GM23338 (cell line): Measurements from ENCODE around the gene TGFBI. TPM values are rescaled to one million over a fixed set of nuclear protein-coding genes. Genes with fewer than 3 reads are reported as not detected.

Source experiments
- ATAC-seq: fragments of 200-7000 bp; cut with Tn5 transposase; 3 replicates; pipeline ENCODE4 v1.9.1; 2020
- DNase-seq: peaks from one replicate; pipeline ENCODE4 v3.0.0-alpha.2; 2015; ENCODE audit warnings: low spot score
- H2AFZ ChIP-seq: fragments of 200-600 bp; sonication (generic); 2 replicates; pipeline ENCODE4 v1.8.0; 2016; ENCODE audit warnings: antibody characterized with exemption, mild to moderate bottlenecking, moderate library complexity
- H3F3A ChIP-seq: fragments of 200-600 bp; sonication (generic); replicated peaks from 2 replicates; pipeline ENCODE4 v1.8.0; 2017; ENCODE audit warnings: antibody characterized with exemption, mixed run types, low read depth
- H3K27ac ChIP-seq: fragments of 200-600 bp; sonication (generic); 2 replicates; pipeline ENCODE4 v1.6.1; 2016; ENCODE audit warnings: low read depth
- H3K27me3 ChIP-seq: fragments of 200-600 bp; sonication (generic); 2 replicates; pipeline ENCODE4 v1.8.0; 2016; ENCODE audit warnings: mild to moderate bottlenecking, mixed run types, moderate library complexity; ENCODE audit not compliant: insufficient read depth
- H3K36me3 ChIP-seq: fragments of 200-600 bp; sonication (generic); 2 replicates; pipeline ENCODE4 v1.8.0; 2016; ENCODE audit warnings: mild to moderate bottlenecking; ENCODE audit not compliant: insufficient read depth
- H3K4me1 ChIP-seq: fragments of 200-600 bp; sonication (generic); 2 replicates; pipeline ENCODE4 v1.8.0; 2016; ENCODE audit warnings: mild to moderate bottlenecking, moderate library complexity; ENCODE audit not compliant: insufficient read depth
- H3K4me2 ChIP-seq: fragments of 200-600 bp; sonication (generic); 2 replicates; pipeline ENCODE4 v1.7.1; 2017; ENCODE audit warnings: mixed run types
- H3K4me3 ChIP-seq: fragments of 200-600 bp; sonication (generic); 2 replicates; pipeline ENCODE4 v1.6.1; 2016; ENCODE audit warnings: mixed run types
- H3K79me2 ChIP-seq: fragments of 200-600 bp; sonication (generic); replicated peaks from 2 replicates; pipeline ENCODE4 v1.8.0; 2017; ENCODE audit warnings: mild to moderate bottlenecking; ENCODE audit not compliant: insufficient read depth
- H3K9me2 ChIP-seq: fragments of 200-600 bp; sonication (generic); 2 replicates; pipeline ENCODE4 v1.8.0; 2017; ENCODE audit not compliant: insufficient read depth
- H4K20me1 ChIP-seq: fragments of 200-600 bp; sonication (generic); replicated peaks from 2 replicates; pipeline ENCODE4 v1.8.0; 2017; ENCODE audit warnings: mild to moderate bottlenecking; ENCODE audit not compliant: insufficient read depth
- H3K27ac Mint-ChIP-seq: 2 replicates; pipeline ENCODE4 v1.8.0; 2020; ENCODE audit warnings: inconsistent platforms, mild to moderate bottlenecking, moderate library complexity, mixed read lengths
- H3K27me3 Mint-ChIP-seq: 3 replicates; pipeline ENCODE4 v1.8.0; 2022; ENCODE audit warnings: low read depth, mild to moderate bottlenecking, moderate library complexity, mixed read lengths, inconsistent platforms; ENCODE audit not compliant: insufficient read depth, poor library complexity
- H3K36me3 Mint-ChIP-seq: 3 replicates; pipeline ENCODE4 v1.8.0; 2021; ENCODE audit warnings: low read depth, mild to moderate bottlenecking, inconsistent platforms, moderate library complexity, mixed read lengths
- H3K4me1 Mint-ChIP-seq: 3 replicates; pipeline ENCODE4 v1.8.0; 2020; ENCODE audit warnings: mild to moderate bottlenecking, inconsistent platforms, mixed read lengths
- H3K4me3 Mint-ChIP-seq: 3 replicates; pipeline ENCODE4 v1.8.0; 2021; ENCODE audit warnings: moderate library complexity, mild to moderate bottlenecking, inconsistent platforms, mixed read lengths
- H3K9me3 Mint-ChIP-seq: 3 replicates; pipeline ENCODE4 v1.8.0; 2020; ENCODE audit warnings: moderate library complexity, mild to moderate bottlenecking, inconsistent platforms, mixed read lengths
- CREB1 ChIP-seq: fragments of 250-450 bp; sonication (Bioruptor Pico); IDR thresholded peaks from 2 replicates; pipeline ENCODE4 v1.5.0; 2020; ENCODE audit warnings: low read depth, mild to moderate bottlenecking, moderate library complexity
- EZH2 ChIP-seq: fragments of 200-600 bp; sonication (generic); IDR thresholded peaks from one replicate; pipeline ENCODE4 v1.8.0; 2017; ENCODE audit warnings: antibody characterized with exemption, mild to moderate bottlenecking, low read depth; ENCODE audit not compliant: unreplicated experiment
- EZH2phosphoT487 ChIP-seq: fragments of 200-600 bp; sonication (generic); IDR thresholded peaks from one replicate; pipeline ENCODE4 v1.8.1; 2018; ENCODE audit warnings: antibody characterized with exemption; ENCODE audit not compliant: unreplicated experiment
- JUNB ChIP-seq: IDR thresholded peaks from one replicate; pipeline ENCODE4 v1.6.1; 2016; ENCODE audit warnings: antibody characterized with exemption; ENCODE audit not compliant: unreplicated experiment
- NANOG ChIP-seq: IDR thresholded peaks from 2 replicates; pipeline ENCODE4 v1.6.1; 2016; ENCODE audit warnings: antibody characterized with exemption, borderline replicate concordance
- POLR2AphosphoS5 ChIP-seq: IDR thresholded peaks from 2 replicates; pipeline ENCODE4 v1.6.1; 2016; ENCODE audit warnings: antibody characterized with exemption, low read depth
- ZNF114 ChIP-seq: fragments of 250-450 bp; sonication (Bioruptor Pico); IDR thresholded peaks from 2 replicates; pipeline ENCODE4 v1.5.0; 2020; ENCODE audit warnings: mild to moderate bottlenecking, moderate library complexity
- ZNF331 ChIP-seq: fragments of 250-450 bp; sonication (Bioruptor Pico); IDR thresholded peaks from 2 replicates; pipeline ENCODE4 v1.5.0; 2020; ENCODE audit warnings: low read depth, mild to moderate bottlenecking, moderate library complexity
- polyA plus RNA-seq: library from polyadenylated mRNA; unstranded; fragments of >200 nt; fragmentation: Nextera tagmentation; extraction: Ambion mirVana; gene quantifications from 2 replicates; pipeline ENCODE4 v1.2.1, GENCODE V29; 2016
- total RNA-seq: library from RNA; depleted of rRNA; stranded (reverse); fragments of >200 nt; shearing (Covaris generic); gene quantifications from 2 replicates; pipeline ENCODE4 v1.2.3, GENCODE V29; 2014
- TF ChIP-seq, protein P1 (sequence below): IDR thresholded peaks from 2 replicates; pipeline ENCODE4 v1.6.1; 2016; ENCODE audit warnings: antibody characterized with exemption
- TF ChIP-seq, protein P2 (sequence below): IDR thresholded peaks from one replicate; pipeline ENCODE4 v1.6.1; 2018; ENCODE audit warnings: antibody characterized with exemption; ENCODE audit not compliant: unreplicated experiment

The TGFBI gene
- total and polyA plus RNA-seq, 2 experiments from 2014 or later = 8.9 to 9.4 TPM

DNA sequence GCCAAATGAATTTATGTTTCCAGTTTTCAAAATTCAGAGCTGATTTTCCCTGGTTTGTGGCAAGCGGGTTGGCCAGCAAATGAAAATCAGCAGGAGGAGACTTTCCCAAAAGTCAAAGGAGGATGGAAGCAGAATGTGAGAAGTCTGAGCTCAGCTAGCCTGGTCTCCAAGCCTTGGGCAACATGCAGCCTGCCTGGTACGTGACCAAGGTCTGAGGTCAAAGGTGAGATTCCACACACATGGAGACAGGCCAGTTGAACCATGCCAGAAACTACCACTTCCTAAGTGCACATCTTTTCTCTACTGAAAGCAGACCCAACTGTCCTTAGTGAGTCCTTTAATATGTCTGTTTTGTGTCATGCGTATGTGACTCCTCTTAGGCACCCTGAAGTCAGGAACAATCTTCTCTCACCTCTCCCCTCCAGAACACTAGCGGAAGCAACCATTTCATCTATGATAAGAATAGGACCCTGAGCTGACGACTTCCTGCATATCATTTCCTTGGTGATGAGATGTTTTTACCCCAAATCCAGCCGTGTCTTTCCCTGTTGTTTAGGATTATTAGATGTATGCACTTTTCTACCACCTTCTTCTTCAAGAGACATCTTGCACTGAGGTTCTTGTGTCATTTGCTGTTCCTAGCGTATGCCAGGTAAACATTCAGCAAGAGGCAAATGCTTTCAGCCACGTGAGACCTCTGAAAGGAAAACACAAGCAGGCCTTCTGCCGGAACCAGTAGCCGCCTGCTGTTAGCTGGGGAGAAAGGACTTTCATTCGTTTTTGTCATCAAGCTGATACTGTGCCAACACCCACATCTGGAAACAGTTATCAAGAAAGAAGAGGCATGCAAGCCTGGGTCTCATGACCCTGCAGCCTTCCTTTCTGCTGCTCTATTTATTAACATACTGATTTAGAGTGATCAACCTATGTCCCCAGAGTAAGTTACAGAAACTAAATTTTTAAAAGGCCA, 9.7 kb upstream of the TGFBI start:
- peaks cover 3% of the 10 kb centered on the region; the same call in 1 of the 3 replicates for H3K4me1 Mint-ChIP-seq
- no peak overlapping the region for H3K27ac Mint-ChIP-seq
- no peak overlapping the region for H3K4me3 Mint-ChIP-seq
- no peaks in the 10 kb centered on the region for H3K9me3 Mint-ChIP-seq
- DNase-seq (no peak), ATAC-seq (no peak)
- no peaks in the 10 kb centered on the region for H3K36me3 Mint-ChIP-seq
- no peaks in the 10 kb centered on the region for H3F3A ChIP-seq
- H3K79me2 ChIP-seq = no peaks in the 10 kb centered on the region
- no peaks in the 10 kb centered on the region for H3K27me3 ChIP-seq
- H3K4me3 ChIP-seq = no peak overlapping the region
- TF ChIP-seq ZNF331 (CRISPR knock-in tag) = no peak
- H3K36me3 ChIP-seq = no peaks in the 10 kb centered on the region
- H3K9me2 ChIP-seq = peaks cover 17% of the 10 kb centered on the region; the same call in 1 of the 2 replicates
- H2AFZ ChIP-seq = peak overlapping the region; percentile 60; the same call in 1 of the 2 replicates
- H3K27ac ChIP-seq = no peak overlapping the region
- no peaks in the 10 kb centered on the region for H4K20me1 ChIP-seq
- H3K4me1 ChIP-seq = no peaks in the 10 kb centered on the region
- H3K4me2 ChIP-seq = no peak overlapping the region
- no peaks in the 10 kb centered on the region for H3K27me3 Mint-ChIP-seq

DNA sequence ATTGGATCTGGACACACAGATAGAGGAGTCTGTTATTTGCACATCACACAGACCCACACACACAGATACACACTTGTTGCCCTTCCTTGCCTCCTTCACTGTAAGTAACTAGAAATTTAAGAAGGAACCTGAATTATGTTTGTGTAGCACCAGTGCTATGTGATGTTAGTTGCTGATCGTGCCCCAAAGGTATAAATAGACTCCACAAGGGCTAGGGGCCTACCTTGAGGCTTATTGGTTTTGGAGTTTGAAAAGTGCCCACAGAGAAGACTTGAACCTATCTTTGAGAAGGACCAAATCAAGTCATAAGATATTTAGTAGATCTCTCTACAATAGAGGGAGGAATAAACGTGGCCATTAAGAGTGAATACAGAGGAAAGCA, 8.8 kb upstream of the TGFBI start:
- DNase-seq = no peak
- Mint-ChIP-seq H3K4me1 (peaks cover 3% of the 10 kb centered on the region; the same call in 1 of the 3 replicates), H3K4me3 (no peak overlapping the region), H3K27ac (no peak overlapping the region), H3K9me3 (no peaks in the 10 kb centered on the region), H3K27me3 (no peaks in the 10 kb centered on the region), H3K36me3 (no peaks in the 10 kb centered on the region)
- Histone ChIP-seq H3K4me1 (no peaks in the 10 kb centered on the region), H4K20me1 (no peaks in the 10 kb centered on the region), H3K27ac (no peak overlapping the region), H3K79me2 (no peaks in the 10 kb centered on the region), H3K4me3 (no peak overlapping the region), H2AFZ (no peak overlapping the region), H3K4me2 (no peak overlapping the region), H3F3A (no peaks in the 10 kb centered on the region), H3K9me2 (peaks cover 17% of the 10 kb centered on the region; the same call in 1 of the 2 replicates), H3K27me3 (no peaks in the 10 kb centered on the region), H3K36me3 (no peaks in the 10 kb centered on the region)
- no peak for ATAC-seq
- TF ChIP-seq CREB1 = no peak
- TF ChIP-seq EZH2phosphoT487 = no peak
- TF ChIP-seq, protein P1, sequence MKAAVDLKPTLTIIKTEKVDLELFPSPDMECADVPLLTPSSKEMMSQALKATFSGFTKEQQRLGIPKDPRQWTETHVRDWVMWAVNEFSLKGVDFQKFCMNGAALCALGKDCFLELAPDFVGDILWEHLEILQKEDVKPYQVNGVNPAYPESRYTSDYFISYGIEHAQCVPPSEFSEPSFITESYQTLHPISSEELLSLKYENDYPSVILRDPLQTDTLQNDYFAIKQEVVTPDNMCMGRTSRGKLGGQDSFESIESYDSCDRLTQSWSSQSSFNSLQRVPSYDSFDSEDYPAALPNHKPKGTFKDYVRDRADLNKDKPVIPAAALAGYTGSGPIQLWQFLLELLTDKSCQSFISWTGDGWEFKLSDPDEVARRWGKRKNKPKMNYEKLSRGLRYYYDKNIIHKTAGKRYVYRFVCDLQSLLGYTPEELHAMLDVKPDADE = no peak
- TF ChIP-seq NANOG = no peak
- TF ChIP-seq POLR2AphosphoS5 = no peak
- TF ChIP-seq EZH2 = no peak
- TF ChIP-seq ZNF331 (CRISPR knock-in tag) = no peak
- no peak for TF ChIP-seq ZNF114 (CRISPR knock-in tag)
- TF ChIP-seq, protein P2, sequence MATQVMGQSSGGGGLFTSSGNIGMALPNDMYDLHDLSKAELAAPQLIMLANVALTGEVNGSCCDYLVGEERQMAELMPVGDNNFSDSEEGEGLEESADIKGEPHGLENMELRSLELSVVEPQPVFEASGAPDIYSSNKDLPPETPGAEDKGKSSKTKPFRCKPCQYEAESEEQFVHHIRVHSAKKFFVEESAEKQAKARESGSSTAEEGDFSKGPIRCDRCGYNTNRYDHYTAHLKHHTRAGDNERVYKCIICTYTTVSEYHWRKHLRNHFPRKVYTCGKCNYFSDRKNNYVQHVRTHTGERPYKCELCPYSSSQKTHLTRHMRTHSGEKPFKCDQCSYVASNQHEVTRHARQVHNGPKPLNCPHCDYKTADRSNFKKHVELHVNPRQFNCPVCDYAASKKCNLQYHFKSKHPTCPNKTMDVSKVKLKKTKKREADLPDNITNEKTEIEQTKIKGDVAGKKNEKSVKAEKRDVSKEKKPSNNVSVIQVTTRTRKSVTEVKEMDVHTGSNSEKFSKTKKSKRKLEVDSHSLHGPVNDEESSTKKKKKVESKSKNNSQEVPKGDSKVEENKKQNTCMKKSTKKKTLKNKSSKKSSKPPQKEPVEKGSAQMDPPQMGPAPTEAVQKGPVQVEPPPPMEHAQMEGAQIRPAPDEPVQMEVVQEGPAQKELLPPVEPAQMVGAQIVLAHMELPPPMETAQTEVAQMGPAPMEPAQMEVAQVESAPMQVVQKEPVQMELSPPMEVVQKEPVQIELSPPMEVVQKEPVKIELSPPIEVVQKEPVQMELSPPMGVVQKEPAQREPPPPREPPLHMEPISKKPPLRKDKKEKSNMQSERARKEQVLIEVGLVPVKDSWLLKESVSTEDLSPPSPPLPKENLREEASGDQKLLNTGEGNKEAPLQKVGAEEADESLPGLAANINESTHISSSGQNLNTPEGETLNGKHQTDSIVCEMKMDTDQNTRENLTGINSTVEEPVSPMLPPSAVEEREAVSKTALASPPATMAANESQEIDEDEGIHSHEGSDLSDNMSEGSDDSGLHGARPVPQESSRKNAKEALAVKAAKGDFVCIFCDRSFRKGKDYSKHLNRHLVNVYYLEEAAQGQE = no peak
- TF ChIP-seq JUNB = no peak
